Stimulated activated memory B cell treated with anti-CD40 and anti-IgM and Interleukin-4, amounts not matched to agents 10 μg/mL and 1 μg/mL and 100 μg/mL, for 72 hours (primary cell): ENCODE data around the gene ATP10B.

ENCODE experiments used
- ATAC-seq: fragments of 150-1000 bp; cut with Tn5 transposase; 2 replicates; pipeline ENCODE4 v1.10.0; 2021
- H3K27ac Mint-ChIP-seq: one replicate; pipeline ENCODE4 v1.8.0; 2022; ENCODE audit warnings: mild to moderate bottlenecking, mixed read lengths
- H3K27me3 Mint-ChIP-seq: one replicate; pipeline ENCODE4 v1.8.0; 2022; ENCODE audit warnings: mixed read lengths
- H3K36me3 Mint-ChIP-seq: one replicate; pipeline ENCODE4 v1.8.0; 2022; ENCODE audit warnings: mixed read lengths
- H3K4me1 Mint-ChIP-seq: one replicate; pipeline ENCODE4 v1.8.0; 2022; ENCODE audit warnings: mixed read lengths
- H3K4me3 Mint-ChIP-seq: one replicate; pipeline ENCODE4 v1.8.0; 2022; ENCODE audit warnings: mild to moderate bottlenecking, moderate library complexity, mixed read lengths
- H3K9me3 Mint-ChIP-seq: one replicate; pipeline ENCODE4 v1.8.0; 2022; ENCODE audit warnings: mixed read lengths

Gene ATP10B

DNA sequence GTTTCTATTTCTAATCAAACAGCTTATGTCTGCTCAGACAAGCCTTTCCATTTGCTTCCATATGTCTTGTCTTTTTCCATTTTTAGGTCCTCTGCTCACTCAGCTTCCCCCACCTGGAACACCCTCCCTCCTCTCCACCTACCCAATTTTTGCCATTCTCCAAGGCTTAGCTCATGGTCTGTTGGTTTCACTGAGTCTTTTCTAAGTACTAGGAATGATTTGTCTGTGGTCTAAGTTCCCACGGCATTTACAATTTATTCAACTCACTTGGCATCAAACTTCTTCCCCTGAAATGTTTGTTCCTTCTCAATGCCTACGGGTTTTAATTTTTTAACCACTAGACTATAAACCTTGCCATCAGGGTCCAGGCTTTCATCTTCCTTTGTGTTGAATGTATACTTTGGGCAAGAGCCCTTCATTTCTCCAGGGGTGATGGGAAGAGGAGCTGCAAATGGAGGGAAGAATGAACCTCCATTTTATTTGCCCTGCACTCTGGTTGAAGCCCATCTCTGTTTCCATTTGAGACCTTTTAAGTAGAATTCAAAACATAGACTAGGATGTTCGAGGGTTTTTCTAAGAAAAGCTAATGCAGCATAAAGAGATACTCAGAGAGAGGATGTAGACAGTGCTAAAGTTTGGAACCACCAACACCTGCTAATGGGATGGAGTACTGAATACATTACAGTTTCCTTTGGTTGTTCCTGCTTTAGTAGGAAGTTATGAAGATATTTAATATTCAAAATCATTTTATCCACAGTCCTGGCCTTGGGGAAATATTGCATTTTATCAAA lies 326.3 kb downstream of the ATP10B start:
- no peak for ATAC-seq
- Mint-ChIP-seq H3K36me3 (no peaks in the 10 kb centered on the region), H3K4me1 (no peaks in the 10 kb centered on the region), H3K4me3 (no peak overlapping the region), H3K9me3 (no peaks in the 10 kb centered on the region), H3K27ac (no peak overlapping the region), H3K27me3 (no peaks in the 10 kb centered on the region)

DNA sequence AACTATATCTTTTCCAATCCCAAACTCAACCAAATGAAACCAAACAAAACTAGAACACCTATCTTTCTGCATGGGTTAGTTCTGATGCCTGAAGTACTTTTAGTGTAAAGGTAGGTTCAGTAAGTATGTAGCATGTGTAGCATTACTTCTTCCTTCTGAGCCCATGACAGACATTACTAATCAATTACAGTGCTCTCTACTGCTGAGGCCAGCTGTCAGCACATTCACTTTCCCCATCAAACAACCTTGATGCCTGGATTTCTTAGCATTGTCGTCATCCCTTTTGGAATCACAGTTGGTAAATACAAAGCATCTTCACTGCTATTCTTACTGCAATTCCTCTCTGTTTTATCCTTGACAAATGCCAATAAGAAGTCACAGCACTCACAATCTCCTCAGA lies 327.2 kb downstream of the ATP10B start:
- ATAC-seq = no peak
- Mint-ChIP-seq H3K27ac (no peak overlapping the region), H3K4me3 (no peak overlapping the region), H3K36me3 (peaks cover under 1% of the 10 kb centered on the region), H3K4me1 (no peaks in the 10 kb centered on the region), H3K27me3 (no peaks in the 10 kb centered on the region), H3K9me3 (no peaks in the 10 kb centered on the region)

DNA sequence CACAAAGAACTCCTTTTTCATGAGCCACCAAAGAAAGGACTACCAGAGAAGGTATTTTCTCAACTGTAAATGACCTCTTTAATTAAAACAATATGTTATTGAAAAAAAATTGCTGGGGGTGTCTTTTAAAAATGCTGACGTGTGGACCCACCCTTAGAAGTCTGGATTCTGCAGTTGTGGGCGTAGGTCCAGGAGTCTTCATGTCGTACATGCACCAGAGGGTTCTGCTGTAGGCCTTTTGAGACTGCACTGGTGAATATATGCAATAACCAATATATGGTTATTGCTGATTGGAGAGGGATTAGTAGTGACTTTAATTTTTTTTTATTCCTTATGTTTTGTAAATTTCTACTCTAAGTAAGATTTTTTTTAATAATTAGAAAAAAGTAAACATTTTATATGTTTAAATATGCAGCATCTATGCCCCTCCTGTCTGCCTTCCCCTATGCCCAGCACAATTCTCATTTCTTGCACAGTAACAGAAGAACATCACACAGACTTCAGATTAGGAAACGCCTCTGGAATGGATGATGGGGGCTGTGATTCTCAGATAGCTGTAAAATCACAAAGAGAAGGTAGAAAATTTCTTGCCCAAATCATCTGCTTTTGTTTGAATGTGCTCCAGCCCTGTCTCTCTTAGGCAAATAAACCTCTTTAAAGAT lies 328.4 kb downstream of the ATP10B start:
- Mint-ChIP-seq H3K27me3 (no peaks in the 10 kb centered on the region), H3K4me3 (no peak overlapping the region), H3K36me3 (peaks cover 6% of the 10 kb centered on the region), H3K27ac (no peak overlapping the region), H3K9me3 (no peaks in the 10 kb centered on the region), H3K4me1 (no peaks in the 10 kb centered on the region)
- ATAC-seq = no peak

DNA sequence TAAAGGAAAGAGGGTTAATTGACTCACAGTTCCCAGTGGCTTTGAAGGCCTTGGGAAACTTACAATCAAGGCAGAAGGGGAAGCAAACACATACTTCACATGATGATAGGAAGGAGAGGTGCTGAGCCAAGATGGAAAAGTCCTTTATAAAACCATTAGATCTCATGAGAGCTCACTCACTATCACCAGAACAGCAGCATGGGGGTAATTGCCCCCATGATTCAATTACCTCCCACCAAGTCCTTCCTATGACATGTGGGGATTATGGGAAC lies 330.7 kb downstream of the ATP10B start:
- no peak for ATAC-seq
- no peak overlapping the region for H3K4me3 Mint-ChIP-seq
- H3K9me3 Mint-ChIP-seq = no peaks in the 10 kb centered on the region
- no peak overlapping the region for H3K27ac Mint-ChIP-seq
- H3K27me3 Mint-ChIP-seq = no peaks in the 10 kb centered on the region
- H3K36me3 Mint-ChIP-seq = peaks cover 6% of the 10 kb centered on the region
- no peaks in the 10 kb centered on the region for H3K4me1 Mint-ChIP-seq

DNA sequence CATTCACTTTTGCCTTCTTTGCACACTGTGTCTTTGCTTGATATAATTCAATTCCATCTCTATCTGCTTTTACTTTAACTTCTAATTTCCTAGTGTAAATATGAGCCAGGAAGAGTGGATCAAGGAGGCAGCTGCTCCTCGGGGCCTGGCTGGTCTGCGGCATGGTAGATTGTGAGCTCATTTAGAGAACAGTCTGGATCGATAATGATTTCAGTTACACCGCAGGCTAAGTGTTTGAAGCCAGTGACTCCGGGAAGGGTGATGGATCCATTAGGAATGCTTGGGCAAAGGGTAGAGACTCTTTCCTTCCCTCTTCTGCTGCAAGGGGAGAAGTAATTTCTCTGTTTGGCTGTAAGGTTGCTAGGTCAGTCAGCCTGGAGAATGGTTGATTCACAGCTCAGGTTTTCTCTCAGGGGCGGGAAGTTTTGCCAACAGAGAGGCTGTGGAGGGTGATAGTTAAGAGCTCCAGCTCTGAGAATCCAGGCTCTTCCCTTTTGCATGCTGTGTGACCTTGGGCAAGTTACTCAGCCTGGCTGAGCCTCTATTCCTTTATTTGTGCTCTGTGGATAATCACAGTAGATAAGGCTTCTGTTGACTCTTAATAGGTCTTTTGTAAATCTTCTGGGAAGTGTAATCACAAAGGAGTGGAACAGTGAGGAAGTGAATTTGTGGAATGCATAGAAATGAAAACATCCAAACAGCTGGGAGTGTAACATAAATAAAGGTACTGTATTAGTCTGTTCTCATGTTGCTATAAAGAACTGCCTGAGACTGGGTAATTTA lies 331.2 kb downstream of the ATP10B start:
- peaks cover 6% of the 10 kb centered on the region for H3K36me3 Mint-ChIP-seq
- H3K27ac Mint-ChIP-seq = no peak overlapping the region
- no peaks in the 10 kb centered on the region for H3K4me1 Mint-ChIP-seq
- H3K9me3 Mint-ChIP-seq = no peaks in the 10 kb centered on the region
- no peak overlapping the region for H3K4me3 Mint-ChIP-seq
- no peaks in the 10 kb centered on the region for H3K27me3 Mint-ChIP-seq
- ATAC-seq = no peak

DNA sequence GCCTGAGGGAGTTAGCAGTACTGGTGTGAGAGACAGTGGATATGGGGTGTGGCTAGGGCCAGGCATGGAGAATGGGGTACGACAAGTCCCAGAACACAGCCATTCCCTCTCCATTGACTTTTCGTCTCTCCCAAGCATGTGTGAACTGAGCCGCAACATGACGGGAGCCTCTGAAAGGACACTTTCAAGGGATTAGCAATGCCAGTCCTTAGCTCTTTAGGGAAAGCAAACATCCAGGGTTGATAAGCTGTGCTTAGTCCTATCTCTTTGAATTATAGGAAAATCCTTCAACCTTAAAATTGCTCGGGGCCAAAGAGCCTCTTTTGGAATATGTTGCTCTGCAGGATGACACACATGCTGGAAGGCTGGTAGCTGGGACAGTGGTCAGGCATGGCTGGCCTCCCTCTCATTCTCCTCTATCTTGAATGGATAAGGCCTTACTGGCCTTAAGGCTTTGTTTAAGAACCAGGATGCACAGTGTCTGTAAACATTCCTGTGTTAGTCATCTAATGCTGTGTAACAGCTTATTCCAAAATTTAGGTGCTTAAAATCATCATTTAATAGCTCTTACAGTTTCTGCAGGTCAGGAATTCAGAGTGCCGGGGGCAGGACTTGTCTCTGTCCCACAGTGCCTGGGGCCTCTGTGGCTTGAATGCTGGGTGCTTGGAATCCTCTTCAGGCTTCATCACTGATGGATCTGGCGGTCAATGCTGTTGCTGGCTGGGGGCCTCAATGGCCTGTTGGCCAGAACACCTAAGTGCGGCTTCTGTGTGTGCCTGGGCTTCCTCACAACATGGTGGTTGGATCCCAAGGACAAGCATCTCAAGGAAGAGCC lies 335.1 kb downstream of the ATP10B start:
- H3K9me3 Mint-ChIP-seq = no peaks in the 10 kb centered on the region
- H3K4me1 Mint-ChIP-seq = no peaks in the 10 kb centered on the region
- peaks cover 6% of the 10 kb centered on the region for H3K36me3 Mint-ChIP-seq
- no peak overlapping the region for H3K4me3 Mint-ChIP-seq
- no peak for ATAC-seq
- no peaks in the 10 kb centered on the region for H3K27me3 Mint-ChIP-seq
- no peak overlapping the region for H3K27ac Mint-ChIP-seq

DNA sequence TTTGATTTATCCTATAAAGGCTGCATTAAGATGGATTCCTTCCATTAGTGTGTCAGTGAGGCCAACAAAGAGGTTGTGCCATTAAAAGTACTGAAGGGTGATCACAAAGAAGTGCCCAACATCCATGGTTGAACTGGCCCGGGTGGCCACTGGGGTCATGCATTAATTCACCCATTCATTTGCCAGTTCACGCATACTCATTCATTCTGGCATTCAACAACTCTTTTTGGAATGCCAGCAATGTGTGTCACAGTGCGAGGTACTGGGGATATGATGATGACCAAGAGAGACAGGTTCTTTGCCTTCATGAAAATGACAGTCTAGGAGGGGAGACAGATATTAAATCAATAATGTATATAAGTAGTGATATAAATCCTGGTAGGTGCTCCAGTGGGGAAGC lies 337.1 kb downstream of the ATP10B start:
- Mint-ChIP-seq H3K4me3 (no peak overlapping the region), H3K27me3 (no peaks in the 10 kb centered on the region), H3K4me1 (no peaks in the 10 kb centered on the region), H3K36me3 (peaks cover 6% of the 10 kb centered on the region), H3K27ac (no peak overlapping the region), H3K9me3 (no peaks in the 10 kb centered on the region)
- ATAC-seq = no peak

DNA sequence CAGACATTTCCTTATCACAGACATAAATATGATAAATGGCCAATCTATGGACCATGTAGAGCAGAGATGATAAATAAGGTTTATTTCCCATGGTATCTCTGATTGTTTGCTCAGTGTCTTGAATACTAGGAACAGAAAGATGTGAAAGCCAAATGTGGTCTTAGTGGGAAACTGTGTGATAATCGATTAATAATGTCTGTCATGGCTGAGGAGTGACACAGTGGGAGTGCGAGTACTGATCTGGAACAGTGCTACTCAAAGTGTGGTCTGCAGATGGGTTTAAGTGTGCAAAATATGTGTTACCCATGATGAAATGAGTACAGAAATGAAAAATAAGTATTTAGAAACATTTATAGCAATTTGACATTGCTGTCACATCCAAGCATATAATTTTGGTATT lies 337.8 kb downstream of the ATP10B start:
- no peaks in the 10 kb centered on the region for H3K27me3 Mint-ChIP-seq
- no peak for ATAC-seq

DNA sequence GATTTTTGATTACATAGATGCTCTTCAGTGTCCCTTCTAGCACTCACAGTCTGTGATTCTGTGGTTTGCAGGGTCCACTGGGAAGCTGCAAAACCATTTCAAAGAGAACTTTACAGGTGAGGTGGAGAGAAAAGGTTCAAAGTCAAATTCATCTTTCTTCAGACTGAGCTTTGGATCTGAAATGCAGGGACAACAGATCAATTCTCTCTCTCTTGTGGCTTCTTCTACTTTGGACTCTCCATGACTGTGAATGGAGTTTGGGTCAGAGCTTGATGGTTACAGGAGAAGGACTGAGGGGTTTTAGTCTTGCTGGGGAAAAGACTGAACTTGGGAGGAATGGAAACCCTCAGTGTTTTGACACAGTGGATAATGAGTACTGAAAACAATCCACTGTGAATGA lies 338.5 kb downstream of the ATP10B start:
- H3K27ac Mint-ChIP-seq = no peak overlapping the region
- no peak for ATAC-seq
- peaks cover 7% of the 10 kb centered on the region for H3K4me1 Mint-ChIP-seq
- H3K9me3 Mint-ChIP-seq = no peaks in the 10 kb centered on the region
- no peak overlapping the region for H3K4me3 Mint-ChIP-seq
- H3K36me3 Mint-ChIP-seq = no peaks in the 10 kb centered on the region
- no peaks in the 10 kb centered on the region for H3K27me3 Mint-ChIP-seq

More for the DNA sequence above, 337.8 kb downstream of the ATP10B start:
- no peaks in the 10 kb centered on the region for H3K36me3 Mint-ChIP-seq
- H3K4me1 Mint-ChIP-seq = no peaks in the 10 kb centered on the region
- H3K4me3 Mint-ChIP-seq = no peak overlapping the region
- H3K27ac Mint-ChIP-seq = no peak overlapping the region
- H3K9me3 Mint-ChIP-seq = no peaks in the 10 kb centered on the region
